ENCODE results near the gene C3orf20. TPM values are rescaled to one million over a fixed set of nuclear protein-coding genes. Genes with fewer than 3 reads are reported as not detected.

The C3orf20 gene
- polyA plus RNA-seq, 1 donor from 2014 or later, result not detected

GRCh38 chr3:14785207-14786155 is 110.5 kb downstream of the C3orf20 start:
- Histone ChIP-seq H3K36me3 (ENCODE audit: insufficient read depth, low read length) (no peaks in the 10 kb centered on the region), H3K79me2 (replicated peaks; ENCODE audit: insufficient read depth, low read length) (no peaks in the 10 kb centered on the region), H3K4me2 (ENCODE audit: low read length) (no peak overlapping the region), H3K9me3 (ENCODE audit: low read length) (peaks cover 3% of the 10 kb centered on the region), H3K9ac (ENCODE audit: low read length) (no peak overlapping the region), H3F3A (ENCODE audit: insufficient read depth, low read length, poor library complexity, severe bottlenecking) (no peaks in the 10 kb centered on the region), H3K4me3 (ENCODE audit: low read length) (no peak overlapping the region), H2AFZ (ENCODE audit: low read depth, low read length) (no peak overlapping the region), H3K27me3 (ENCODE audit: insufficient read depth, low read depth, low read length) (no peaks in the 10 kb centered on the region), H3K27ac (ENCODE audit: low read length) (no peak overlapping the region), H4K20me1 (ENCODE audit: insufficient read depth) (no peaks in the 10 kb centered on the region), H3K9me2 (ENCODE audit: insufficient read depth, low read length) (no peaks in the 10 kb centered on the region)
- no peak for TF ChIP-seq EZH2 (IDR thresholded peaks at IDR 0.05; ENCODE audit: borderline replicate concordance, insufficient read depth, low read length, poor library complexity, severe bottlenecking)

GRCh38 chr3:14786369-14786768 is 111.4 kb downstream of the C3orf20 start:
- TF ChIP-seq TAF1 (IDR thresholded peaks at IDR 0.05; ENCODE audit: low read depth), result no peak
- no peak for TF ChIP-seq SMC3 (conservative IDR thresholded peaks at IDR 0.05; ENCODE audit: poor library complexity)
- TF ChIP-seq, protein P1, sequence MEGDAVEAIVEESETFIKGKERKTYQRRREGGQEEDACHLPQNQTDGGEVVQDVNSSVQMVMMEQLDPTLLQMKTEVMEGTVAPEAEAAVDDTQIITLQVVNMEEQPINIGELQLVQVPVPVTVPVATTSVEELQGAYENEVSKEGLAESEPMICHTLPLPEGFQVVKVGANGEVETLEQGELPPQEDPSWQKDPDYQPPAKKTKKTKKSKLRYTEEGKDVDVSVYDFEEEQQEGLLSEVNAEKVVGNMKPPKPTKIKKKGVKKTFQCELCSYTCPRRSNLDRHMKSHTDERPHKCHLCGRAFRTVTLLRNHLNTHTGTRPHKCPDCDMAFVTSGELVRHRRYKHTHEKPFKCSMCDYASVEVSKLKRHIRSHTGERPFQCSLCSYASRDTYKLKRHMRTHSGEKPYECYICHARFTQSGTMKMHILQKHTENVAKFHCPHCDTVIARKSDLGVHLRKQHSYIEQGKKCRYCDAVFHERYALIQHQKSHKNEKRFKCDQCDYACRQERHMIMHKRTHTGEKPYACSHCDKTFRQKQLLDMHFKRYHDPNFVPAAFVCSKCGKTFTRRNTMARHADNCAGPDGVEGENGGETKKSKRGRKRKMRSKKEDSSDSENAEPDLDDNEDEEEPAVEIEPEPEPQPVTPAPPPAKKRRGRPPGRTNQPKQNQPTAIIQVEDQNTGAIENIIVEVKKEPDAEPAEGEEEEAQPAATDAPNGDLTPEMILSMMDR (IDR thresholded peaks at IDR 0.05; ENCODE audit: poor library complexity, severe bottlenecking), result no peak
- TF ChIP-seq EZH2 (IDR thresholded peaks at IDR 0.05; ENCODE audit: borderline replicate concordance, insufficient read depth, low read length, poor library complexity, severe bottlenecking), result no peak
- TF ChIP-seq MXI1 (conservative IDR thresholded peaks at IDR 0.05; ENCODE audit: poor library complexity, severe bottlenecking), result no peak
- TF ChIP-seq POLR2AphosphoS5 (IDR thresholded peaks at IDR 0.05), result no peak
- TF ChIP-seq REST (IDR thresholded peaks at IDR 0.05; ENCODE audit: borderline replicate concordance), result no peak
- no peak for TF ChIP-seq EP300 (conservative IDR thresholded peaks at IDR 0.05; ENCODE audit: poor library complexity, severe bottlenecking)
- no peak for TF ChIP-seq RAD21 (conservative IDR thresholded peaks at IDR 0.05)
- peaks cover 3% of the 10 kb centered on the region for H3K9me3 ChIP-seq (ENCODE audit: low read length)
- H3K79me2 ChIP-seq (replicated peaks; ENCODE audit: insufficient read depth, low read length), result no peaks in the 10 kb centered on the region
- H3K36me3 ChIP-seq (ENCODE audit: insufficient read depth, low read length), result no peaks in the 10 kb centered on the region
- no peak overlapping the region for H3K4me2 ChIP-seq (ENCODE audit: low read length)
- H3K27me3 ChIP-seq (ENCODE audit: insufficient read depth, low read depth, low read length), result no peaks in the 10 kb centered on the region
- no peak overlapping the region for H2AFZ ChIP-seq (ENCODE audit: low read depth, low read length)
- H3F3A ChIP-seq (ENCODE audit: insufficient read depth, low read length, poor library complexity, severe bottlenecking), result no peaks in the 10 kb centered on the region
- H3K9me2 ChIP-seq (ENCODE audit: insufficient read depth, low read length), result no peaks in the 10 kb centered on the region
- H3K4me3 ChIP-seq (ENCODE audit: low read length), result no peak overlapping the region
- no peak overlapping the region for H3K27ac ChIP-seq (ENCODE audit: low read length)
- no peak overlapping the region for H3K9ac ChIP-seq (ENCODE audit: low read length)
- no peaks in the 10 kb centered on the region for H4K20me1 ChIP-seq (ENCODE audit: insufficient read depth)

All from neural cell (in vitro differentiated cells).